Adrenal gland (tissue), 5 donors: ENCODE data around the gene SOCS7.

ENCODE experiments used
- CTCF ChIP-seq, 6 experiments: fragments of 450-650 bp in 4 of 6; fragments of 200-600 bp in 2 of 6; sonication (generic) in 1 of 6; IDR thresholded peaks; 1 replicate in 5 of 6; 2 replicates in 1 of 6; pipeline versions ENCODE4 v1.5.1 to v1.8.0; 2016 to 2021; ENCODE audit warnings: antibody characterized with exemption in 6 of 6, mild to moderate bottlenecking in 2 of 6, moderate library complexity in 1 of 6
- POLR2A ChIP-seq, 2 donors: fragments of 450-650 bp; IDR thresholded peaks; one replicate each; pipeline ENCODE4 v1.6.1; 2017; ENCODE audit warnings: antibody characterized with exemption in 2 of 2, mild to moderate bottlenecking in 2 of 2, moderate library complexity in 1 of 2
- donor health status: DM: no; HTN: no; CAD: no.

- no peak for TF ChIP-seq CTCF (IDR thresholded peaks at IDR 0.05)
- TF ChIP-seq POLR2A (IDR thresholded peaks at IDR 0.05) = no peak
Measured at GRCh38 chr17:38329808-38330730, 21.6 kb upstream of the SOCS7 start.
